Large intestine (tissue), 3 donors: ENCODE measurements around the gene TTBK2. TPM values are rescaled to one million over a fixed set of nuclear protein-coding genes. Genes with fewer than 3 reads are reported as not detected.

ENCODE experiments used
- DNase-seq, 2 donors: peaks; one replicate each; pipeline versions ENCODE4 v3.0.0 to v3.0.0-alpha.2; 2013
- H3K27ac ChIP-seq: one replicate; pipeline ENCODE4 v1.5.1; 2013; ENCODE audit warnings: low read length
- H3K27me3 ChIP-seq: 2 replicates; pipeline ENCODE4 v1.6.1; 2013; ENCODE audit warnings: low read length; ENCODE audit not compliant: control insufficient read depth, insufficient read depth
- H3K36me3 ChIP-seq: 2 replicates; pipeline ENCODE4 v1.6.1; 2013; ENCODE audit warnings: low read length; ENCODE audit not compliant: control insufficient read depth, insufficient read depth
- H3K4me1 ChIP-seq: one replicate; pipeline ENCODE4 v1.6.1; 2013; ENCODE audit warnings: low read length; ENCODE audit not compliant: control insufficient read depth, insufficient read depth
- H3K4me3 ChIP-seq: one replicate; pipeline ENCODE4 v1.5.1; 2013; ENCODE audit warnings: low read length
- H3K9me3 ChIP-seq: one replicate; pipeline ENCODE4 v1.6.1; 2013; ENCODE audit warnings: mild to moderate bottlenecking, low read depth, low read length, moderate library complexity; ENCODE audit not compliant: control insufficient read depth
- WGBS: methylation state at CpG from one replicate; pipeline ENCODE4 v1.1.5; 2013; ENCODE audit warnings: low lambda C conversion rate; ENCODE audit not compliant: insufficient coverage; 5-methylcytosine and 5-hydroxymethylcytosine counted together
- polyA plus RNA-seq: library from polyadenylated mRNA; unstranded; fragments of 120-200 nt; gene quantifications from one replicate; pipeline ENCODE4 v1.2.1, GENCODE V29; 2013

The TTBK2 gene
- polyA plus RNA-seq, 1 donor: 7.2 TPM

GRCh38 chr15:42863572-42864239 is 56.9 kb downstream of the TTBK2 start:
- WGBS: 100% methylated on average over 1 of the region's 2 CpGs

DNA sequence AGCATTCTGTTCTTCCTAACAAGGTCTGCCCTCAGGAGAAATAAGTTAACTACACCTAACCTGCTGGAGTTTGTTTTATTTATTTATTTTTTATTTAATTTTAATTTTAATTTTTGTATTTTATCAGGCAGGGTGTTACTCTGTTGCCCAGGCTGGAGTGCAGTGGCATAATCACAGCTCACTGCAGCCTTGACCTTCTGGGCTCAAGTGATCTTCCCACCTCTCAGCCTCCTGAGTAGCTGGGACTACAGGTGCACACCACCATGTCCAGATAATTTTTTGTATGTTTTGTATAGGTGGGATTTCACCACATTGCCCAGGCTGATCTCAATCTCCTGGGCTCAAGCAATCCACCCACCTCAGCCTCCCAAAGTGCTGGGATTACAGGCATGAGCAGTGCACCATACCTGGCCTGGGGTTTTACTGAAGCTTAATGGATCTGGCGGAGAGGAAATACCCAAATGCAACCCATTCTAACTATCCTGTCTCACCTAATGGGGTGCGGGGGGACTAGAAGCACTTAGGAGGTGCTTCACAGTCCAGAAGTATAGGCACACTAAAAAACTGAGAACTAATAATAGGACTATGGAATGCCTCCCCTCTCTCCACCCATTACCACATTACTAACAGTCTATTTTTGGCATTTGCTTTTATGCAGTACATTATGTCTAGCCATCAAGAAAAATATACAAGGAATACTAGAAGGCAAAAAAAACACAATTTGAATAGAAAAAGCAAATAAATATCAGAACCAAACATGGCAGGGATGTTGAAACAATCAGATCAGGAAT is 61.4 kb downstream of the TTBK2 start:
- H3K4me1 ChIP-seq: no peaks in the 10 kb centered on the region
- WGBS: no CpG with 5 or more reads among the region's 2 CpGs
- no peak overlapping the region for H3K4me3 ChIP-seq
- no peaks in the 10 kb centered on the region for H3K9me3 ChIP-seq
- H3K27me3 ChIP-seq: no peaks in the 10 kb centered on the region
- H3K27ac ChIP-seq: no peak overlapping the region
- DNase-seq: no peak
- H3K36me3 ChIP-seq: no peaks in the 10 kb centered on the region

More at GRCh38 chr15:42863572-42864239, 56.9 kb downstream of the TTBK2 start:
- no peak for DNase-seq
- Histone ChIP-seq H3K27ac (no peak overlapping the region), H3K27me3 (no peaks in the 10 kb centered on the region), H3K4me1 (no peaks in the 10 kb centered on the region), H3K36me3 (no peaks in the 10 kb centered on the region), H3K4me3 (no peak overlapping the region), H3K9me3 (no peaks in the 10 kb centered on the region)

DNA sequence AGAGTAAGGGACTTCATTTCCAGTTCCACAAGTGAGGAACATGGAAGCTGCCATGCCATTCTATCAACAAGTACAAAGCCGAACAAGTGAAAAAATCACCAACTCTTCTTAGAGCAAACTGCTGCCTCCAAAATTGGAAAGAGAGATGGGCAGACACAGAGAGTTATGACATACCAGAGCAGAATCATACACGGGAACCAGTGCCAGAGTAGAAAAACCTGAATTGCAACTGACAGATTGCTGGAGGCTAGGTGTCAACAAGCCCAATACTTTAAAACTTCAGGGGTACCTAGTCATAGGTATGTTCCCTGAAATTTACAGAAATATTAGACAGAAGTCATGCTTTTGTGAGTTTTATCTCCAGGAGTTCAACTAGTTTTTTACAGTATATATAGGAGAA is 62.0 kb downstream of the TTBK2 start:
- WGBS: no CpG with 5 or more reads among the region's 2 CpGs
- H3K4me1 ChIP-seq: no peaks in the 10 kb centered on the region
- H3K36me3 ChIP-seq: no peaks in the 10 kb centered on the region
- H3K4me3 ChIP-seq: no peak overlapping the region
- H3K27me3 ChIP-seq: no peaks in the 10 kb centered on the region
- no peak for DNase-seq
- H3K27ac ChIP-seq: no peak overlapping the region
- no peaks in the 10 kb centered on the region for H3K9me3 ChIP-seq

GRCh38 chr15:42854576-42854975 is 66.0 kb downstream of the TTBK2 start:
- no CpG with 5 or more reads among the region's 3 CpGs for WGBS
- no peak for DNase-seq
- no peaks in the 10 kb centered on the region for H3K4me1 ChIP-seq
- H3K27ac ChIP-seq: no peak overlapping the region
- H3K4me3 ChIP-seq: no peak overlapping the region
- H3K36me3 ChIP-seq: peaks cover 6% of the 10 kb centered on the region
- no peaks in the 10 kb centered on the region for H3K27me3 ChIP-seq
- no peaks in the 10 kb centered on the region for H3K9me3 ChIP-seq

DNA sequence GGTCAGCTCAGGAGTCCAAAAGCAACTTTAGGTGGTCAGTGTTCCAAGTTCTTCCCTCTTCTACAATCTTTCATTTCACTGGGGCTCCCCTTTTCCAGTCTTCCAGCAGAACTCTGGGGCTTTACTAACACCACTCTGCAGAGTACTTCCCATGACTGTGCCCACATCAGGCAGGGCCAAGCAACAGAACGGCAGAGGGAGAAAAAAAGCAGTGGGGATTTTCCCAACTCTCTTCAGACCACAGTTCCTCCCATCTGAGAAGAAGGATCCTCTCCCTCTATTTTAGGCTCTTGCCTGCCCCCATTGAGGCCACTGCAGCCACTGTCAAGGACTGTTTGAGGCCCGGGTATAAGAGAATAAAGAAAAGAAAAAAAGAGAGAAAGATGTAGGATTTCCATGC is 70.7 kb downstream of the TTBK2 start:
- no peaks in the 10 kb centered on the region for H3K9me3 ChIP-seq
- H3K4me3 ChIP-seq: no peak overlapping the region
- DNase-seq: no peak
- peaks cover 7% of the 10 kb centered on the region for H3K36me3 ChIP-seq
- WGBS: no CpG with 5 or more reads among the region's 2 CpGs
- no peaks in the 10 kb centered on the region for H3K27me3 ChIP-seq
- no peaks in the 10 kb centered on the region for H3K4me1 ChIP-seq
- H3K27ac ChIP-seq: no peak overlapping the region

DNA sequence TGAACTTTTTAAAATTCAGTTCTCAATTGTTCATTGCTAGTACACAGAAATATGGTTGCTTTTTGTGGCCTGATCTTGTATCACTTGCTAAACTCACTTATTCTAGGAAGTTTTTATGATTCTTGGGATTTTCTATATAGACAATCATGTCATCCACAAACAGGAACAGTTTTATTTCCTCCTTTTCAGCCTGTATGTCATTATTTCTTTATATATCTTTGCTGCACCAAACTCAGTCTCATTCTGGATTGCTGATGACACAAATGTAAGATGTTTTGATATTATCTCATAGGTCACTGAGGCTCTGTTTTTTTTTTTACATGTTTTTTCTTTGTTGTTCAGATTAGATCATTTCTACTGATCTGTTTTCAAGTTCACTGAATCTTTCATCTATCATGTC is 71.7 kb downstream of the TTBK2 start:
- DNase-seq: no peak
- H3K27ac ChIP-seq: no peak overlapping the region
- H3K4me3 ChIP-seq: no peak overlapping the region

DNA sequence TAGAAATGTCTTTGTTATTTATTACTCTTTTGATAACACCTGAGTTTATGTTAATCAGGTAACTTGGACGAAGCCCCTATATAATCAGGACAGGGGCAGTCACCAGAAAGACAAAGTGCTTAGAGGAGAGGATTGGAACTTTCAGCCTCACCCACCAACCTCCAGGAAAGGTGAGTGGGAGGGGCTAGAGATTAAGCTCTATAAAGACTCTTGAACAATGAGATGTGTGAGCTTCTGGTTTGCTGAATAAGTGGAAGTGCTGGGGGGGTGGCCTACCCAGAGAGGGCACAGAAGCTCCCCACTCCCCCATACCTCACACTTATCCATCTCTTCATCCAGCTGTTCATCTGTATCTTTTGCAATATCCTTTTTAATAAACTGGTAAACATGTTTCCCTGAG is 73.9 kb downstream of the TTBK2 start:
- no peaks in the 10 kb centered on the region for H3K27me3 ChIP-seq
- no peak for DNase-seq
- no peak overlapping the region for H3K4me3 ChIP-seq
- no peak overlapping the region for H3K27ac ChIP-seq
- peaks cover 9% of the 10 kb centered on the region for H3K9me3 ChIP-seq
- no peaks in the 10 kb centered on the region for H3K4me1 ChIP-seq
- no CpG with 5 or more reads among the region's 1 CpG for WGBS
- H3K36me3 ChIP-seq: peaks cover 7% of the 10 kb centered on the region

More for the DNA sequence above, 71.7 kb downstream of the TTBK2 start:
- Histone ChIP-seq H3K4me1 (no peaks in the 10 kb centered on the region), H3K9me3 (peaks cover 7% of the 10 kb centered on the region), H3K27me3 (no peaks in the 10 kb centered on the region), H3K36me3 (peaks cover 7% of the 10 kb centered on the region)

GRCh38 chr15:42845581-42845980 is 75.0 kb downstream of the TTBK2 start:
- no peaks in the 10 kb centered on the region for H3K27me3 ChIP-seq
- WGBS: no CpG with 5 or more reads among the region's 5 CpGs
- no peak for DNase-seq
- H3K27ac ChIP-seq: no peak overlapping the region
- no peak overlapping the region for H3K4me3 ChIP-seq
- no peaks in the 10 kb centered on the region for H3K4me1 ChIP-seq
- peaks cover 9% of the 10 kb centered on the region for H3K9me3 ChIP-seq
- peaks cover 7% of the 10 kb centered on the region for H3K36me3 ChIP-seq

GRCh38 chr15:42843699-42844098 is 76.9 kb downstream of the TTBK2 start:
- Histone ChIP-seq H3K27me3 (no peaks in the 10 kb centered on the region), H3K4me3 (no peak overlapping the region), H3K4me1 (no peaks in the 10 kb centered on the region), H3K36me3 (no peaks in the 10 kb centered on the region), H3K27ac (no peak overlapping the region), H3K9me3 (peaks cover 9% of the 10 kb centered on the region)
- no peak for DNase-seq
- 100% methylated on average over 1 of the region's 4 CpGs for WGBS

DNA sequence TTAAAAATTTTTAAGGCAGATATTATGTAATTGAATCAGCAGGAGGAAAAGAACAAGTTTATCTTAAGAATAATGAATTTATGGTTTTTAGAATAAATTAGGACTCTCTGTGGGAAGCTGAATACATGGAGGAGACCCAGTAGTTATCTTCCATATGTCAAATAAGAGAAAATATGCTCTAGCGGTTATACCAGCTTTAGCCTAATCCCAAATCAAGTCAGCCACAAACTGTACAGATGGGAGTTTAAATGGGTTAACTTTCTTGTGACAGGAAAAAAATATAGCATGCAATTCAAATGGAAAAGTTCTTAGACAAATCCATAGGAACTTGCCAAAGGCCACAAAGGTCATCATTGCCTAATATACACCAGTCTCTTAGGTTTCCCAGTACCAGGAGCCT is 84.3 kb downstream of the TTBK2 start:
- H3K36me3 ChIP-seq: no peaks in the 10 kb centered on the region
- no peaks in the 10 kb centered on the region for H3K27me3 ChIP-seq
- no CpG with 5 or more reads among the region's 1 CpG for WGBS
- no peak overlapping the region for H3K27ac ChIP-seq
- H3K4me3 ChIP-seq: no peak overlapping the region
- no peak for DNase-seq
- no peaks in the 10 kb centered on the region for H3K4me1 ChIP-seq
- no peaks in the 10 kb centered on the region for H3K9me3 ChIP-seq

DNA sequence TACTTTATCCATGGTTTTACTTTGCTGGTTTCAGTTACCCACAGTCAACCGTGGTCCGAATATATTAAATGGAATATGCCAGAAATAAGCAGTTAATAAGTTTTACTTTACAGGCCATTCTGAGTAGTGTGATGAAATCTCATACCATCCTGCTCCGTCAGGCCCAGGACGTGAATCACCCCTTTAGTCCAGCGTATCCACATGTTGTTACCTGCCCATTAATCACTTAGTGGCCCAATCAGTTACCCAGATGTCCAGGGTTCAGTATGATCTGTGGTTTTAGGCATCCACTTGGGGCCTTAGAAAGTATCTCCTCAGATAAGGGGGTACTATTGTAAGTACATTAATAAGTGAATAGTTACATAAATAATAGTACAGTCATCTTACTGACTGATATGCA is 88.0 kb downstream of the TTBK2 start:
- no peaks in the 10 kb centered on the region for H3K27me3 ChIP-seq
- no peaks in the 10 kb centered on the region for H3K4me1 ChIP-seq
- no peaks in the 10 kb centered on the region for H3K9me3 ChIP-seq
- no peak overlapping the region for H3K27ac ChIP-seq
- no peaks in the 10 kb centered on the region for H3K36me3 ChIP-seq
- H3K4me3 ChIP-seq: no peak overlapping the region
- DNase-seq: peak; percentile 4 to 17
- WGBS: no CpG with 5 or more reads among the region's 5 CpGs
